ES-I3 (cell line): ENCODE measurements around the gene FHIT.

ENCODE experiments used
- H3K36me3 ChIP-seq: 2 replicates; pipeline ENCODE4 v1.6.1; 2013; ENCODE audit warnings: mild to moderate bottlenecking, low read length, control low read depth, moderate library complexity; ENCODE audit not compliant: insufficient read depth
- H3K4me1 ChIP-seq: 2 replicates; pipeline ENCODE4 v1.6.1; 2013; ENCODE audit warnings: mild to moderate bottlenecking, control low read depth, low read length; ENCODE audit not compliant: insufficient read depth
- H3K9ac ChIP-seq: 2 replicates; pipeline ENCODE4 v1.6.1; 2013; ENCODE audit warnings: low read depth, mild to moderate bottlenecking, low read length, moderate library complexity
- H3K9me3 ChIP-seq: 2 replicates; pipeline ENCODE4 v1.6.1; 2013; ENCODE audit warnings: mild to moderate bottlenecking, low read length, moderate library complexity; ENCODE audit not compliant: control insufficient read depth, insufficient read depth

Gene FHIT

DNA sequence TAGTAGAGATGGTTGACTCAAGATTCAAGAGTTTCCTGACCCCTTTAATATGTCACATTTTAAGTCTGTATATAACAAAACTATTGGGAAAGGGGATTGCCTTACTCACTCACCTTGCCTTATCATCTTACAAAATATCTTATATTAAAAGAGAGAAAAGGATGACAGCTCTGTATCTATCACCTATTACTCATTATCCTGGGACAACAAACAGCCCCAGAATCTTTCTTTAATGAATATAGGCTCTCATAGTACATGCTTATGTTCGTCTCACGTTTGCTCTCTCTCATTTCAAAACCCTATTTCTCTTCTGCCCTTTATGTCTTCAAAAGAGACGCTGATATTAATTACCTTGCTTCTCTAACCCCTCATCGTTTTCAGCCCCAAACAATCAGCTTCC, 1178.0 kb downstream of the FHIT start:
- Histone ChIP-seq H3K9me3 (no peaks in the 10 kb centered on the region), H3K36me3 (no peaks in the 10 kb centered on the region), H3K9ac (no peak overlapping the region), H3K4me1 (no peaks in the 10 kb centered on the region)

DNA sequence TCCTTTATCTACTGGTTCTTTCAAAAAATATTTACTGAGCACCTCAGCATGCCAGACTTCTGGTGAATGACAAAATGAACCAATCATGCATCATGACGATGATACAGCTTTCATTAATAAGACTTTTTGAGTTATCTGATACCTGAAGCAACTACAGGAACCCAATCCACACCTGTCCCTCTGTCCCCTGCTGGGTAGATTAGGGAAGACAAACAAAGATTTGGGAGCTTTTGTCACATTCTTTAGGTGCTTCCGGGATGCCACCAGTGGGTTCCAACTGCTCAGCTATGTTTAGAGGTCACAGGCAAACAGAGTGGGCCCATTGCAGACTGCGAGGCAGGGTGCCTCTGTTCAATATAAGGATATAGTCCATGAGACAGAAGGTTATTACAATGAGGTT, 1180.9 kb downstream of the FHIT start:
- no peaks in the 10 kb centered on the region for H3K36me3 ChIP-seq
- no peaks in the 10 kb centered on the region for H3K9me3 ChIP-seq
- peaks cover 3% of the 10 kb centered on the region; the same call in 1 of the 2 replicates for H3K4me1 ChIP-seq
- H3K9ac ChIP-seq, result no peak overlapping the region

GRCh38 chr3:60065227-60065868, 1185.9 kb downstream of the FHIT start:
- peaks cover 8% of the 10 kb centered on the region; the same call in 1 of the 2 replicates for H3K4me1 ChIP-seq
- H3K9ac ChIP-seq, result no peak overlapping the region
- H3K36me3 ChIP-seq, result no peaks in the 10 kb centered on the region
- H3K9me3 ChIP-seq, result no peaks in the 10 kb centered on the region

GRCh38 chr3:60064210-60065178, 1186.8 kb downstream of the FHIT start:
- no peaks in the 10 kb centered on the region for H3K36me3 ChIP-seq
- H3K9ac ChIP-seq, result no peak overlapping the region
- H3K9me3 ChIP-seq, result no peaks in the 10 kb centered on the region
- H3K4me1 ChIP-seq, result peaks cover 8% of the 10 kb centered on the region; the same call in 1 of the 2 replicates

DNA sequence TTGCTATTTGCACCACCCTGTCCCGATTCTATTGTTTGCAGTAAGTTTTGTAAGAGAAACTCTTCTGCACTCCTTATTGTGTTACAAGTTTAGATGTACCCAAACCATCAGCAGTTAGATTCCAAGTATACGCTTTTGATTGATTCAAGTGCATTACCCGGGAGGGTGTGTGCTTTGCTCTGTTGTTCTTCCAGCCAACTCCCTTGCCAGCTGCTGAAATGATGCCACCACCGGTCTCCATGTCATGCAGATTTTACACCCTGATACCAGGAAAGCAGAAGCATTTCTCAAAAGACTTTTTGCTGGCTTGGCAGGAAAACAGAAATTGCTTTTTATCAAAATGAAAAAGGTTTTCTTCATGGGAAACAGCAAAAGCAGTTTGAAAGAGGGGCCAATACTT, 1194.8 kb downstream of the FHIT start:
- H3K9me3 ChIP-seq, result peaks cover 2% of the 10 kb centered on the region; the same call in 1 of the 2 replicates
- H3K36me3 ChIP-seq, result no peaks in the 10 kb centered on the region
- H3K4me1 ChIP-seq, result no peaks in the 10 kb centered on the region
- H3K9ac ChIP-seq, result no peak overlapping the region

- H3K9ac ChIP-seq, result no peak overlapping the region
- no peaks in the 10 kb centered on the region for H3K4me1 ChIP-seq
- peaks cover 2% of the 10 kb centered on the region; the same call in 1 of the 2 replicates for H3K9me3 ChIP-seq
- no peaks in the 10 kb centered on the region; the same call in 1 of the 2 replicates for H3K36me3 ChIP-seq
These were observed 1195.5 kb downstream of the FHIT start for GRCh38 chr3:60055765-60056164.

- Histone ChIP-seq H3K36me3 (no peaks in the 10 kb centered on the region; the same call in 1 of the 2 replicates), H3K9ac (no peak overlapping the region), H3K4me1 (no peaks in the 10 kb centered on the region), H3K9me3 (peaks cover 2% of the 10 kb centered on the region; the same call in 1 of the 2 replicates)
These were observed 1197.6 kb downstream of the FHIT start for GRCh38 chr3:60053526-60054265.

DNA sequence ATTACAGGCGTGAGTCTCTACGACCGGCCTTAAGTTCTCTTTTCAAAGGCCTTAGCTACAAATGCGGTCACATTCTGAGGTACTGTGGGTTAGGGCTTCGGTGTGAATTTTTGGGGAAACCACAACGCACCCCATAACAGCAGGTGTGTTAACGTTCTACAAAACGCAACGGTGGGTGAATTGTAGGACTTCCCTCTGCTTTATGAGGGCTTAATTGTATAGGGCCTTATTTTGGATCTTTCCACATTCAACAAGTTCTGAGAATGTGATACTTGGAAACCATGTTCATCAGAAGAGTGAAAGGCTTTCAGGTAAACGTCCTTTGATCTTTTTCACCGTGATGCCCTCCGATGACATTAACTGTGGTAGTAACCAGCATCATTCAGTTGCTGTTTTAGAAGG, 1202.8 kb downstream of the FHIT start:
- Histone ChIP-seq H3K9ac (no peak overlapping the region), H3K36me3 (no peaks in the 10 kb centered on the region; the same call in 1 of the 2 replicates), H3K4me1 (no peaks in the 10 kb centered on the region), H3K9me3 (no peaks in the 10 kb centered on the region; the same call in 1 of the 2 replicates)

DNA sequence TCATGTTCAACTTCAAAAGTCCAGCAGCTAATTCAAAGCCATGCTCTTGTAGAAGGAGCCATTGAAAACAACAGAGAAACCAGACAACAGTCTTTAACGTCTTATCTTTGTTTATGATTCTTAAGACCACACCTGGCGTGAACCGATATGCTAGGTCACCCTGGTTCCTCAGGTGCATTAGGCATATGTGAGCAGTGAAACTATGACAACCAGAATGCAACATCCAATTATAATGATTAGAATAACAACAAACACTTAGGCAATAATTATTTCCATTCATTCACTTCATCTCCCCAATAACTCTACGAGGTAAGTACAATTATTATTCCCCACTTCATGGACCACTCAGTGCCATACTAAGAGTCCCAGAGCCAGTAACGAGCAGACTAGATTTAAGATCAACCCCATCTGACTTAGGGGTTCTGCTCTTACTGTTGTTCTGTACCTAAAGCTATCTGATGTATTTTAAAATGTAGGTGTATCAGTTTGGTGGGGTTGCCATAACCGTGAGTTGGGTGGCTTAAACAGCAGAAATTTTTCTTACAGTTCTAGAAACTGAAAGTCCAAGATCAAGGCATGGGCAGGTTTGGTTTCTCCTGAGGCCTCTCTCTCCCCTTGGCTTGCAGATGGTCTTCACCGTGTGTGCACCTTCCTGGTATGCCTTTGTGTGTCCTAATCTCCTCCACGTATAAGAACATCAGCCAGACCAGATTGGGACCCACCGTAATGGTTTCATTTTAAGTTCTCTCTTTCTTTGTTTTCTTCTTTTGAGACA, 1203.6 kb downstream of the FHIT start:
- no peaks in the 10 kb centered on the region; the same call in 1 of the 2 replicates for H3K36me3 ChIP-seq
- no peak overlapping the region for H3K9ac ChIP-seq
- H3K9me3 ChIP-seq, result no peaks in the 10 kb centered on the region; the same call in 1 of the 2 replicates
- no peaks in the 10 kb centered on the region for H3K4me1 ChIP-seq

GRCh38 chr3:60046210-60046609, 1205.0 kb downstream of the FHIT start:
- H3K36me3 ChIP-seq, result no peaks in the 10 kb centered on the region; the same call in 1 of the 2 replicates
- no peak overlapping the region for H3K9ac ChIP-seq
- H3K4me1 ChIP-seq, result no peaks in the 10 kb centered on the region
- no peaks in the 10 kb centered on the region; the same call in 1 of the 2 replicates for H3K9me3 ChIP-seq

DNA sequence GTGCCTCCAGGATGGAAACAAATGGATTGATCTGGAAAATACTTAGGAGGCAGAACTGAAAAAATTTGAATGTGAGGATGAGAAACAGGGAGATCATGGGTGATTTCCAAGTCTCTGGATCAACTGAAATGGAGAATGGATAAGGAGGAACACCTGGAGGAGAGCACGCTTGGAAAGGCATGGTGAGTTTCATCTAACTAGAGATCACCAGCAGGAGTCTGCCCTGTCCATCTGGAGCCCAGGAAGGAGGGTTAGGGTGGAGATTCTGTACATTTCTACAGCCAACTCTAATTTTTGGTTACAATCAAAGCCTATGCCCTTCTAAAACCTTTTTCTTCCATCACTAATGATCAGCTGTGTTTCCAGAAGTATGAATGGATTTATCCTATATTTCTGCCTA, 1205.6 kb downstream of the FHIT start:
- Histone ChIP-seq H3K4me1 (no peaks in the 10 kb centered on the region), H3K9me3 (no peaks in the 10 kb centered on the region; the same call in 1 of the 2 replicates), H3K9ac (no peak overlapping the region), H3K36me3 (no peaks in the 10 kb centered on the region)

GRCh38 chr3:60036803-60037202, 1214.4 kb downstream of the FHIT start:
- Histone ChIP-seq H3K4me1 (no peaks in the 10 kb centered on the region), H3K36me3 (no peaks in the 10 kb centered on the region), H3K9ac (no peak overlapping the region), H3K9me3 (no peaks in the 10 kb centered on the region)

GRCh38 chr3:60033901-60034453, 1217.3 kb downstream of the FHIT start:
- no peaks in the 10 kb centered on the region for H3K4me1 ChIP-seq
- no peaks in the 10 kb centered on the region for H3K9me3 ChIP-seq
- no peaks in the 10 kb centered on the region for H3K36me3 ChIP-seq
- no peak overlapping the region for H3K9ac ChIP-seq
